ENCODE measurements around the gene UTP18. TPM values are rescaled to one million over a fixed set of nuclear protein-coding genes. Genes with fewer than 3 reads are reported as not detected.

UTP18 gene
- total RNA-seq, 1 experiment from 2014 or later: 50.8 TPM

- H3K79me2 ChIP-seq (ENCODE audit: low read length): peaks cover 86% of the 10 kb centered on the region
- no peak overlapping the region for H3K4me3 ChIP-seq (ENCODE audit: low read length)
These were observed 9.3 kb upstream of the UTP18 start for GRCh38 chr17:51251010-51251409.

DNA sequence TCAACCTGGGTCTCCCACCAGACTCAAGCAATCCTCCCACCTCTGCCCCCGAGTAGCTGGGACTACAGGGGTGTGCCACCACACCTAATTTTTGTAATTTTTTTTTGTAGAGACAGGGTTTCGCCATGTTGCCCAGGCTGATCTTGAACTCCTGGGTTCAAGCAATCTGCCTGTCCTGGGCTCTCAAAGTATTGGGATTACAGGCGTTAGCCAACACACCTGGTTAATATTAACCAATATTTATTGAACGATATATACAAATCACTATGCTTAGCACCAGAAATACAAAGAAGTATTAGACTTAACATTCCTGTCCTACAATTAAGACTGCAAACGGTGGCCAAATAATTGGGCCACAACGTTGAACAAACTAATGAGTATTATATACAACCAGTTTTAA, 4.7 kb upstream of the UTP18 start:
- Histone ChIP-seq H3K27ac (ENCODE audit: low read length) (no peak overlapping the region), H3K9ac (ENCODE audit: low read length) (no peak overlapping the region), H3K4me2 (ENCODE audit: low read depth, low read length, poor library complexity, severe bottlenecking) (no peak overlapping the region), H3K79me2 (ENCODE audit: low read length) (peaks cover 98% of the 10 kb centered on the region), H4K20me1 (ENCODE audit: insufficient read depth, low read depth, low read length) (peaks cover 10% of the 10 kb centered on the region; the same call in 1 of the 2 replicates), H3K27me3 (ENCODE audit: low read length) (no peaks in the 10 kb centered on the region), H3K9me2 (replicated peaks; ENCODE audit: insufficient read depth, low read length) (no peaks in the 10 kb centered on the region), H3K9me3 (ENCODE audit: low read length) (no peaks in the 10 kb centered on the region), H3K4me1 (ENCODE audit: low read length) (peaks cover 25% of the 10 kb centered on the region), H3K36me3 (ENCODE audit: insufficient read depth, low read length) (peaks cover 74% of the 10 kb centered on the region), H2AFZ (ENCODE audit: low read length) (no peak overlapping the region), H3K4me3 (ENCODE audit: low read length) (no peak overlapping the region)
- no peak for DNase-seq

More at GRCh38 chr17:51251010-51251409, 9.3 kb upstream of the UTP18 start:
- H3K9me3 ChIP-seq (ENCODE audit: low read length): no peaks in the 10 kb centered on the region
- H3K4me1 ChIP-seq (ENCODE audit: low read length): no peaks in the 10 kb centered on the region
- no peak for DNase-seq
- H4K20me1 ChIP-seq (ENCODE audit: insufficient read depth, low read depth, low read length): no peaks in the 10 kb centered on the region
- peaks cover 60% of the 10 kb centered on the region for H3K36me3 ChIP-seq (ENCODE audit: insufficient read depth, low read length)
- no peak overlapping the region for H3K4me2 ChIP-seq (ENCODE audit: low read depth, low read length, poor library complexity, severe bottlenecking)
- no peaks in the 10 kb centered on the region for H3K9me2 ChIP-seq (replicated peaks; ENCODE audit: insufficient read depth, low read length)
- no peaks in the 10 kb centered on the region for H3K27me3 ChIP-seq (ENCODE audit: low read length)
- H3K27ac ChIP-seq (ENCODE audit: low read length): no peak overlapping the region
- no peak overlapping the region for H3K9ac ChIP-seq (ENCODE audit: low read length)
- H2AFZ ChIP-seq (ENCODE audit: low read length): no peak overlapping the region

DNA sequence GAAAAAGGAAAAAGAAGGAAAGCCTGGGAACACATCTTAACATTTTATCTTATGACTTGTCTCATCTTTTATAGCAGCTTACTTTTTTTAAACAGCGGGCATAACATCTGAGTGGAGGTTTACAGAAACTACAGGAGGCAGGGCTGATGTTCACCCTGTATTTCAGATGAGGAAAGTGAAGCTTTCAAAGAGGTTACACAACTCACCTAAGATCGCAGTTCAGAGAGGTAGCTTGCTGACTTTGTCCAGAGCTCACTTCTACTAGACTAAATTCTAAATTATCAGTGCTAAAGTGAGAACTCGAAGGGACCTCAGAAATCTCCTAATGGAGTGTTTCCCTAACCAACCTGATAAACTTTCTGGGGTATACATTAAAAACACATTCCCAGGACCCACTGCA, 4.2 kb upstream of the UTP18 start:
- no peaks in the 10 kb centered on the region for H3K9me3 ChIP-seq (ENCODE audit: low read length)
- peaks cover 25% of the 10 kb centered on the region for H3K4me1 ChIP-seq (ENCODE audit: low read length)
- H4K20me1 ChIP-seq (ENCODE audit: insufficient read depth, low read depth, low read length): peaks cover 10% of the 10 kb centered on the region; the same call in 1 of the 2 replicates
- H3K79me2 ChIP-seq (ENCODE audit: low read length): peaks cover 98% of the 10 kb centered on the region
- no peaks in the 10 kb centered on the region for H3K27me3 ChIP-seq (ENCODE audit: low read length)
- H2AFZ ChIP-seq (ENCODE audit: low read length): no peak overlapping the region
- H3K4me2 ChIP-seq (ENCODE audit: low read depth, low read length, poor library complexity, severe bottlenecking): no peak overlapping the region
- H3K27ac ChIP-seq (ENCODE audit: low read length): no peak overlapping the region
- H3K36me3 ChIP-seq (ENCODE audit: insufficient read depth, low read length): peaks cover 72% of the 10 kb centered on the region
- H3K9me2 ChIP-seq (replicated peaks; ENCODE audit: insufficient read depth, low read length): no peaks in the 10 kb centered on the region
- no peak overlapping the region for H3K4me3 ChIP-seq (ENCODE audit: low read length)
- no peak overlapping the region for H3K9ac ChIP-seq (ENCODE audit: low read length)
- no peak for DNase-seq

DNA sequence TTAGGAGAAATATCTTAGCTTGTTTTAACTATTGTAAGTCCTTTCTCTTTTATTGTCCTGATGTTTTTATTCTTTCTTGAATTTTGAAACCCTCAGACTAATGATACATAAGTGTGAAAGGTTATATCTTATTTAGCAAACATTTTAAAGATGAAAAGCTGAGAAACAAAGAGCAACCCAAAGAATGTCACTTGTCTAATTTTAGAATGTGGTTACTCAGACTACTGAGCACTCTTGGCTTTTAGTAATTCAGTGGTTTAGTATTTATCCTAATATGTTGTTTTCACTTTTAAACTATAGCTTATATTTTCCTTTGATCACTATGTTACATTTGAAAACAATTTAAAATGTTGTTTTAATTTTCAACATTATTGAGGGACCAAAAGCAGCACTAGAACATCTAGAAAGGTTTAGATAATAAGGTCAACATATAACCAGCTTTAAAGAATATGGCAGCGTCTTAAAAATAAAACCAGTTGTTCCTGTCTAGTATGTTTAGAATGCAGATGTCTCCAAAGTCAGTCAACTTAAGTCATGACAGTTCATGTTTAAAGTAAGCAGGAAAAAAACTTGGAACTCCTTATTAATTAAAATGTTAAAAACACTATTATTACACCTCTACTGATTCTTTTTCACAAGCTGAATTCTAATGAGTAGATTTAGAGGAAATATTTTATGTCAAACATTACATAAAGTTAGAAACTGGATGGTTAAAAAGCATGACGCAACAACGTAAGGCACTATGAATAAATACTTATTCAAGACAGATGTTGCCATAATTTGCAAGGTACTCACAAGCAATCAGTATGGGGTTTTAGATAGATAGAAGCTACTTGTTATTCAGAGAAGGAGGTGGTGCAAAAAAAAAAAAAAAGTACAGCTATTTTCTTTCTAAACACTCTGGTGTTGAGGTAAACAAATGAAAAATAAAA, 2.9 kb upstream of the UTP18 start:
- H3K9ac ChIP-seq (ENCODE audit: low read length): no peak overlapping the region; the same call in 1 of the 2 replicates
- no peaks in the 10 kb centered on the region for H3K9me2 ChIP-seq (replicated peaks; ENCODE audit: insufficient read depth, low read length)
- H3K4me2 ChIP-seq (ENCODE audit: low read depth, low read length, poor library complexity, severe bottlenecking): peak overlapping the region; percentile 72
- H4K20me1 ChIP-seq (ENCODE audit: insufficient read depth, low read depth, low read length): peaks cover 19% of the 10 kb centered on the region; the same call in 1 of the 2 replicates
- H2AFZ ChIP-seq (ENCODE audit: low read length): no peak overlapping the region
- H3K27me3 ChIP-seq (ENCODE audit: low read length): no peaks in the 10 kb centered on the region
- H3K27ac ChIP-seq (ENCODE audit: low read length): no peak overlapping the region
- H3K9me3 ChIP-seq (ENCODE audit: low read length): no peaks in the 10 kb centered on the region
- DNase-seq: no peak
- H3K4me1 ChIP-seq (ENCODE audit: low read length): peaks cover 34% of the 10 kb centered on the region
- H3K36me3 ChIP-seq (ENCODE audit: insufficient read depth, low read length): peaks cover 59% of the 10 kb centered on the region
- peak overlapping the region; percentile 81; the same call in 1 of the 2 replicates for H3K4me3 ChIP-seq (ENCODE audit: low read length)
- peaks cover 98% of the 10 kb centered on the region for H3K79me2 ChIP-seq (ENCODE audit: low read length)

- H4K20me1 ChIP-seq (ENCODE audit: insufficient read depth, low read depth, low read length): peaks cover 19% of the 10 kb centered on the region; the same call in 1 of the 2 replicates
- H3K4me1 ChIP-seq (ENCODE audit: low read length): peaks cover 41% of the 10 kb centered on the region
- H3K27ac ChIP-seq (ENCODE audit: low read length): peak overlapping the region; percentile 85
These were observed 1.4 kb upstream of the UTP18 start for GRCh38 chr17:51258756-51259563.

DNA sequence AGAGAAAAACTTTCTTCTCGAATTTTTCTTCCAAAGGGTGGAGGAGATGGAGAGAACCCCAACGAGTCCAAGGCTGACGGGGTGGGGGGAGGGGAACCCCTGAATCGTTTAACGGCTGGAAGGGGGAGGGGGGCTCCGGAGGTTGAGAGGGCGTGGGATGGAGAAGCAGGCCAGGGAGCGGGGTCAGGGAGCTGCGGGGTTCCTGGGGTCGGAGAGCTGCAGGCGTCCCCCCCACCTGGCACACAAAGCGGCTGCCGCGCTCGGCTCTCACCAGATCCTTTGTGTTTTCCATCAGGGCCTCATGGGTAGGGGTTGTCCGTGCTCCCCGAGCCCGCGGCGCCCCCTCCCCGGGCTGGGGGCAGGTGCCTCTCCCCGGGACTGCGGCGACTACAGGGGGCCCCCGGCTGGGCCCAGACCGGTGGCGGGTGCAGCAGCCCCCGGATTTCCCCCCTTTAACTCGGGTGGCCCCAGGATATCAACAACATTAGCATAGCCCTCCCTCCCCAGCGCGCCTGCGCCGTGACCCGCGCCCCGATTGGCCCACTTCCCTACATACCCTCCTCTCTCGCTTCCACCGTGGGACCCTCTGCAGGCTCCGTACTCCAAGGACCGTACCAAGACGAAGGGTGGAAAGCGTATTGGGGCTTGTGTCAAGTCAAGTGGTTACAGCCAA, 646 bp upstream of the UTP18 start, which contains the start of gene MBTD1:
Gene MBTD1 (minus strand): TSS at position 486 of the 673 bp plus-strand sequence. CDS start 34,888 bp downstream, outside the sequence.
- Histone ChIP-seq H3K27me3 (ENCODE audit: low read length) (no peaks in the 10 kb centered on the region), H3K27ac (ENCODE audit: low read length) (peak within 1 kb of the TSS; percentile 85), H3K9me2 (replicated peaks; ENCODE audit: insufficient read depth, low read length) (no peaks in the 10 kb centered on the region), H3K9ac (ENCODE audit: low read length) (peak within 1 kb of the TSS; percentile 91), H3K4me3 (ENCODE audit: low read length) (peak within 1 kb of the TSS; percentile 81), H2AFZ (ENCODE audit: low read length) (peak within 1 kb of the TSS; percentile 39; the same call in 1 of the 2 replicates), H4K20me1 (ENCODE audit: insufficient read depth, low read depth, low read length) (peaks cover 19% of the 10 kb centered on the region; the same call in 1 of the 2 replicates), H3K79me2 (ENCODE audit: low read length) (peaks cover 98% of the 10 kb centered on the region), H3K4me1 (ENCODE audit: low read length) (peaks cover 41% of the 10 kb centered on the region), H3K9me3 (ENCODE audit: low read length) (no peaks in the 10 kb centered on the region), H3K36me3 (ENCODE audit: insufficient read depth, low read length) (peaks cover 59% of the 10 kb centered on the region), H3K4me2 (ENCODE audit: low read depth, low read length, poor library complexity, severe bottlenecking) (peak within 1 kb of the TSS; percentile 72)
- DNase-seq: peak; percentile 98

More at GRCh38 chr17:51258756-51259563, 1.4 kb upstream of the UTP18 start:
- Histone ChIP-seq H3K36me3 (ENCODE audit: insufficient read depth, low read length) (peaks cover 61% of the 10 kb centered on the region), H3K27me3 (ENCODE audit: low read length) (no peaks in the 10 kb centered on the region), H3K9ac (ENCODE audit: low read length) (peak overlapping the region; percentile 91), H2AFZ (ENCODE audit: low read length) (no peak overlapping the region), H3K79me2 (ENCODE audit: low read length) (peaks cover 98% of the 10 kb centered on the region), H3K4me2 (ENCODE audit: low read depth, low read length, poor library complexity, severe bottlenecking) (peak overlapping the region; percentile 72), H3K9me3 (ENCODE audit: low read length) (no peaks in the 10 kb centered on the region), H3K9me2 (replicated peaks; ENCODE audit: insufficient read depth, low read length) (no peaks in the 10 kb centered on the region), H3K4me3 (ENCODE audit: low read length) (peak overlapping the region; percentile 81)
- peak; percentile 63 for DNase-seq

- peak overlapping the region; percentile 91 for H3K9ac ChIP-seq (ENCODE audit: low read length)
- peak overlapping the region; percentile 81 for H3K4me3 ChIP-seq (ENCODE audit: low read length)
- H3K27ac ChIP-seq (ENCODE audit: low read length): peak overlapping the region; percentile 85
- no peaks in the 10 kb centered on the region for H3K9me2 ChIP-seq (replicated peaks; ENCODE audit: insufficient read depth, low read length)
- peaks cover 19% of the 10 kb centered on the region; the same call in 1 of the 2 replicates for H4K20me1 ChIP-seq (ENCODE audit: insufficient read depth, low read depth, low read length)
- H3K4me1 ChIP-seq (ENCODE audit: low read length): peaks cover 41% of the 10 kb centered on the region
- H3K4me2 ChIP-seq (ENCODE audit: low read depth, low read length, poor library complexity, severe bottlenecking): peak overlapping the region; percentile 72
- H3K27me3 ChIP-seq (ENCODE audit: low read length): no peaks in the 10 kb centered on the region
- H3K36me3 ChIP-seq (ENCODE audit: insufficient read depth, low read length): peaks cover 50% of the 10 kb centered on the region
- no peak for DNase-seq
- peaks cover 96% of the 10 kb centered on the region for H3K79me2 ChIP-seq (ENCODE audit: low read length)
- no peaks in the 10 kb centered on the region for H3K9me3 ChIP-seq (ENCODE audit: low read length)
- H2AFZ ChIP-seq (ENCODE audit: low read length): no peak overlapping the region
These were observed 948 bp downstream of the UTP18 start for GRCh38 chr17:51261024-51261963.

Measured in Karpas-422 (cell line).